H9 (cell line): Measurements from ENCODE around the gene STIMATE. TPM values are rescaled to one million over a fixed set of nuclear protein-coding genes. Genes with fewer than 3 reads are reported as not detected.

ENCODE experiments used
- DNase-seq: peaks from one replicate; pipeline ENCODE4 v3.0.0-alpha.2; 2017
- H2AFZ ChIP-seq: one replicate; pipeline ENCODE4 v1.6.1; 2013; ENCODE audit warnings: mild to moderate bottlenecking, low read length, control low read depth, moderate library complexity
- H2AK5ac ChIP-seq: 2 replicates; pipeline ENCODE4 v1.6.1; 2013; ENCODE audit warnings: low read length, control low read depth, mixed read lengths; ENCODE audit not compliant: insufficient read length
- H2BK120ac ChIP-seq: one replicate; pipeline ENCODE4 v1.6.1; 2013; ENCODE audit warnings: low read depth, mild to moderate bottlenecking, low read length, control low read depth, inconsistent platforms; ENCODE audit not compliant: poor library complexity, severe bottlenecking
- H2BK12ac ChIP-seq: 2 replicates; pipeline ENCODE4 v1.6.1; 2013; ENCODE audit warnings: low read length, control low read depth, mixed read lengths, low read depth; ENCODE audit not compliant: insufficient read length
- H2BK15ac ChIP-seq: 2 replicates; pipeline ENCODE4 v1.6.1; 2013; ENCODE audit warnings: low read depth, low read length, control low read depth
- H2BK20ac ChIP-seq: one replicate; pipeline ENCODE4 v1.6.1; 2013; ENCODE audit warnings: low read depth, mild to moderate bottlenecking, low read length, control low read depth, inconsistent platforms; ENCODE audit not compliant: poor library complexity, severe bottlenecking
- H2BK5ac ChIP-seq: 2 replicates; pipeline ENCODE4 v1.6.1; 2013; ENCODE audit warnings: low read length, control low read depth, mixed read lengths; ENCODE audit not compliant: insufficient read length
- H3K14ac ChIP-seq: 2 replicates; pipeline ENCODE4 v1.6.1; 2013; ENCODE audit warnings: low read length, control low read depth; ENCODE audit not compliant: insufficient read depth
- H3K18ac ChIP-seq: 2 replicates; pipeline ENCODE4 v1.6.1; 2013; ENCODE audit warnings: low read depth, mild to moderate bottlenecking, mixed read lengths, low read length, control low read depth; ENCODE audit not compliant: insufficient read length
- H3K23ac ChIP-seq: 2 replicates; pipeline ENCODE4 v1.6.1; 2013; ENCODE audit warnings: low read length, control low read depth, mixed read lengths, low read depth; ENCODE audit not compliant: insufficient read length
- H3K23me2 ChIP-seq: 2 replicates; pipeline ENCODE4 v1.6.1; 2013; ENCODE audit warnings: low read depth, mild to moderate bottlenecking, mixed read lengths, low read length, control low read depth; ENCODE audit not compliant: insufficient read length, poor library complexity, severe bottlenecking
- H3K27ac ChIP-seq: 2 replicates; pipeline ENCODE4 v1.5.1; 2013; ENCODE audit warnings: low read length, control low read depth, mixed read lengths, low read depth; ENCODE audit not compliant: insufficient read length
- H3K27me3 ChIP-seq: 2 replicates; pipeline ENCODE4 v1.6.1; 2013; ENCODE audit warnings: low read length, control low read depth, inconsistent platforms; ENCODE audit not compliant: insufficient read depth
- H3K4ac ChIP-seq: 2 replicates; pipeline ENCODE4 v1.6.1; 2013; ENCODE audit warnings: low read depth, mild to moderate bottlenecking, control low read depth, inconsistent platforms, low read length, moderate library complexity
- H3K4me1 ChIP-seq: 2 replicates; pipeline ENCODE4 v1.6.1; 2013; ENCODE audit warnings: low read length, control low read depth, inconsistent platforms; ENCODE audit not compliant: insufficient read depth
- H3K4me2 ChIP-seq: 2 replicates; pipeline ENCODE4 v1.6.1; 2013; ENCODE audit warnings: low read length, control low read depth, mixed read lengths; ENCODE audit not compliant: insufficient read length, insufficient read depth
- H3K56ac ChIP-seq: 2 replicates; pipeline ENCODE4 v1.6.1; 2013; ENCODE audit warnings: low read depth, mild to moderate bottlenecking, mixed read lengths, low read length, control low read depth; ENCODE audit not compliant: insufficient read length
- H3K79me1 ChIP-seq: 2 replicates; pipeline ENCODE4 v1.6.1; 2013; ENCODE audit warnings: low read depth, mild to moderate bottlenecking, moderate library complexity, low read length, control low read depth, inconsistent platforms; ENCODE audit not compliant: insufficient read depth, poor library complexity, severe bottlenecking
- H3K79me2 ChIP-seq: 2 replicates; pipeline ENCODE4 v1.6.1; 2013; ENCODE audit warnings: low read length, control low read depth, inconsistent platforms; ENCODE audit not compliant: insufficient read depth
- H3K9ac ChIP-seq: 2 replicates; pipeline ENCODE4 v1.6.1; 2013; ENCODE audit warnings: low read length, control low read depth, mixed read lengths; ENCODE audit not compliant: insufficient read length; ENCODE audit errors: extremely low read depth
- H3K9me3 ChIP-seq: one replicate; pipeline ENCODE4 v1.6.1; 2013; ENCODE audit warnings: low read depth, low read length, inconsistent platforms; ENCODE audit not compliant: control insufficient read depth
- H3T11ph ChIP-seq: one replicate; pipeline ENCODE4 v1.6.1; 2013; ENCODE audit warnings: mild to moderate bottlenecking, low read length, control low read depth, inconsistent platforms
- H4K20me1 ChIP-seq: one replicate; pipeline ENCODE4 v1.6.1; 2013; ENCODE audit not compliant: control insufficient read depth, insufficient read length, insufficient read depth
- H4K5ac ChIP-seq: 2 replicates; pipeline ENCODE4 v1.6.1; 2013; ENCODE audit warnings: low read depth, mild to moderate bottlenecking, mixed read lengths, low read length, control low read depth; ENCODE audit not compliant: insufficient read length
- H4K8ac ChIP-seq: replicated peaks from 2 replicates; pipeline ENCODE4 v1.6.1; 2013; ENCODE audit warnings: low read length, control low read depth, mixed read lengths, low read depth; ENCODE audit not compliant: insufficient read length
- H4K91ac ChIP-seq: 2 replicates; pipeline ENCODE4 v1.6.1; 2013; ENCODE audit warnings: low read depth, mild to moderate bottlenecking, moderate library complexity, mixed read lengths, low read length, control low read depth; ENCODE audit not compliant: insufficient read length
- H3K27ac Mint-ChIP-seq, 3 experiments: 2 replicates in 2 of 3; 3 replicates in 1 of 3; pipeline ENCODE4 v1.8.0; 2020 to 2021; ENCODE audit warnings: mixed read lengths in 3 of 3, mild to moderate bottlenecking in 1 of 3, moderate library complexity in 1 of 3
- H3K27me3 Mint-ChIP-seq: 2 replicates; pipeline ENCODE4 v1.8.0; 2021; ENCODE audit warnings: low read depth, mild to moderate bottlenecking, moderate library complexity, mixed read lengths
- H3K36me3 Mint-ChIP-seq, 3 experiments: 2 replicates in 2 of 3; 3 replicates in 1 of 3; pipeline ENCODE4 v1.8.0; 2020 to 2021; ENCODE audit warnings: low read depth in 3 of 3, mixed read lengths in 3 of 3; ENCODE audit not compliant: insufficient read depth in 1 of 3
- H3K4me1 Mint-ChIP-seq, 2 experiments: 2 replicates each; pipeline ENCODE4 v1.8.0; 2020; ENCODE audit warnings: mixed read lengths in 2 of 2
- H3K4me3 Mint-ChIP-seq, 2 experiments: 2 replicates in 1 of 2; 3 replicates in 1 of 2; pipeline ENCODE4 v1.8.0; 2020 to 2021; ENCODE audit warnings: mild to moderate bottlenecking in 2 of 2, mixed read lengths in 2 of 2, moderate library complexity in 1 of 2
- H3K9me3 Mint-ChIP-seq, 2 experiments: 2 replicates in 1 of 2; 3 replicates in 1 of 2; pipeline ENCODE4 v1.8.0; 2020; ENCODE audit warnings: mild to moderate bottlenecking in 2 of 2, mixed read lengths in 2 of 2, moderate library complexity in 1 of 2
- CTCF ChIP-seq: fragments of 200-600 bp; sonication (generic); conservative IDR thresholded peaks from 3 replicates; pipeline ENCODE4 v1.8.0; 2021; ENCODE audit warnings: antibody characterized with exemption, mild to moderate bottlenecking
- whole genome bisulfite sequencing: extraction: QIAGEN DNeasy Blood & Tissue Kit; methylation state at CpG from one replicate; pipeline ENCODE4 v1.1.7; 2013; ENCODE audit warnings: missing lambda C conversion rate, low lambda C conversion rate, mixed read lengths; ENCODE audit not compliant: insufficient read length; ENCODE audit errors: extremely low coverage; 5-methylcytosine and 5-hydroxymethylcytosine counted together
- total RNA-seq: library from RNA; stranded (reverse); gene quantifications from 2 replicates; pipeline ENCODE4 v1.2.1, GENCODE V29; 2021

Gene STIMATE
- total RNA-seq, 1 experiment from 2014 or later = 25.6 TPM

- H3K36me3 Mint-ChIP-seq = peaks cover 20 to 27% (median 21%) of the 10 kb centered on the region in 3 experiments
- no peak overlapping the region for H3K4me2 ChIP-seq
- no peak overlapping the region for H2BK12ac ChIP-seq
- DNase-seq = no peak
- no peak overlapping the region for H3K4ac ChIP-seq
- H3K56ac ChIP-seq = no peak overlapping the region
- no peaks in the 10 kb centered on the region for H3K9me3 ChIP-seq
- H3K27me3 ChIP-seq = no peaks in the 10 kb centered on the region
- H3K27ac Mint-ChIP-seq = no peak overlapping the region
- H2AFZ ChIP-seq = no peak overlapping the region
- no peak for TF ChIP-seq CTCF
- H4K5ac ChIP-seq = no peak overlapping the region
- no peaks in the 10 kb centered on the region for H3K23me2 ChIP-seq
- H3K27ac ChIP-seq = no peak overlapping the region
- no peak overlapping the region for H3K14ac ChIP-seq
- no peak overlapping the region for H2BK120ac ChIP-seq
- no peak overlapping the region for H3K9ac ChIP-seq
- no peak overlapping the region for H3T11ph ChIP-seq
- H3K18ac ChIP-seq = no peak overlapping the region
- no peaks in the 10 kb centered on the region for H3K79me1 ChIP-seq
- no peak overlapping the region for H2BK5ac ChIP-seq
- no CpG with 5 or more reads among the region's 13 CpGs for WGBS
- H3K4me3 Mint-ChIP-seq = no peak overlapping the region
- no peak overlapping the region for H2AK5ac ChIP-seq
- peaks cover 11 to 16% of the 10 kb centered on the region in 2 experiments; a peak in 4 of 5 replicates for H3K9me3 Mint-ChIP-seq
- no peaks in the 10 kb centered on the region for H3K4me1 Mint-ChIP-seq
- H3K4me1 ChIP-seq = no peaks in the 10 kb centered on the region
- no peaks in the 10 kb centered on the region for H4K20me1 ChIP-seq
- H4K8ac ChIP-seq = no peak overlapping the region
- H2BK20ac ChIP-seq = no peak overlapping the region
- no peaks in the 10 kb centered on the region for H3K79me2 ChIP-seq
- no peak overlapping the region for H3K23ac ChIP-seq
- no peak overlapping the region for H4K91ac ChIP-seq
- H3K27me3 Mint-ChIP-seq = no peaks in the 10 kb centered on the region
- no peak overlapping the region for H2BK15ac ChIP-seq
Observed at GRCh38 chr3:52865994-52866393, 31.4 kb downstream of the STIMATE start.
